Measurements from ENCODE around the gene SULT4A1. TPM values are rescaled to one million over a fixed set of nuclear protein-coding genes. Genes with fewer than 3 reads are reported as not detected.

SULT4A1 gene
- polyA plus RNA-seq, 1 of the 3 experiments (the other 2 are of a cell fraction) = 3.9 TPM

DNA sequence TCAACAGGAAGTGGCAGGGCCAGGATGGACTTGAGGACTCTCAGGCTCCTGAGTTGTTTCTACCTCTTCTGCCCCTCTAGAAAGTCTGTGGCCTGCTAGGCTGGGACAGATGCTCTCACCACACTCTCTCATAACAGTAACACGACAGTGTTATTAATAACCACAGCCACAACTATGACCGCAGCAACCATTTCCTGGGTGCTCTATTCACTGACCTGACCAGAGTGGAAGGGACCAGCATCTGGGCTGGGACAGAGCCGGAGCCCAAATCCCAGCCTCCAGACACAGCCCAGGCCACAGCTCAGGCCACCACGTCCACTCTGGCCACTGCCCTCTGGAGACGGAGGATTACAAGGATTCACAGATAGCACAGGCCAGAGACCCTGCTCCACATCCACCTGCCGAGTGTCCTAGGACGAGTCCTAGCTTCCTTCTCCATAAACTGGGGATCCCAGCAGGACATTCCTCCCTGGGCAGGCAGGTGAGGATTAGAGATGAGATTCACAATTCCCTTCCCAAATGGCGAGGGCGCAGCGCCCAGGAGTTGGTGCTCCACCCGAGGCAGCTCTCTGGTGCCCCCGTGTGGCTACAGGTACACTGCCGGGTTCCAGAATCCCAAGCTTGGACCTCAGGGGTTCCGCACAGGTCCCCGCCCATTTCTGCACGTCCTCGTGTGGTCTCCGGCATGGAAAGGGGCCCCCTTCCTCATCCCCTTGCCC, 22.4 kb upstream of the SULT4A1 start:
- peak; percentile 75 for DNase-seq
- no peaks in the 10 kb centered on the region for H3K79me2 ChIP-seq (ENCODE audit: insufficient read depth)
- H3K9me2 ChIP-seq = no peaks in the 10 kb centered on the region
- ChIA-PET CTCF (interaction anchor here (0.6 to 2.1 kb wide), 26 partner anchors 8 to 591 kb away, joined by 3 to 17 read pairs (median 4); no protein-coding TSS in a partner anchor), POLR2A (no interaction called here)
- no peaks in the 10 kb centered on the region; the same call in 1 of the 2 replicates for H3K27me3 ChIP-seq (ENCODE audit: insufficient read depth)
- no peak overlapping the region for H3K9ac ChIP-seq
- H2AFZ ChIP-seq (ENCODE audit: low read depth) = no peak overlapping the region
- H4K20me1 ChIP-seq (ENCODE audit: insufficient read depth) = no peaks in the 10 kb centered on the region
- TF ChIP-seq ELF1 (IDR thresholded peaks at IDR 0.05) = no peak
- TF ChIP-seq SMC3 (IDR thresholded peaks at IDR 0.05; ENCODE audit: low read depth, low read length) = peak; percentile 34; the same call in 1 of the 2 replicates
- TF ChIP-seq, protein P1, sequence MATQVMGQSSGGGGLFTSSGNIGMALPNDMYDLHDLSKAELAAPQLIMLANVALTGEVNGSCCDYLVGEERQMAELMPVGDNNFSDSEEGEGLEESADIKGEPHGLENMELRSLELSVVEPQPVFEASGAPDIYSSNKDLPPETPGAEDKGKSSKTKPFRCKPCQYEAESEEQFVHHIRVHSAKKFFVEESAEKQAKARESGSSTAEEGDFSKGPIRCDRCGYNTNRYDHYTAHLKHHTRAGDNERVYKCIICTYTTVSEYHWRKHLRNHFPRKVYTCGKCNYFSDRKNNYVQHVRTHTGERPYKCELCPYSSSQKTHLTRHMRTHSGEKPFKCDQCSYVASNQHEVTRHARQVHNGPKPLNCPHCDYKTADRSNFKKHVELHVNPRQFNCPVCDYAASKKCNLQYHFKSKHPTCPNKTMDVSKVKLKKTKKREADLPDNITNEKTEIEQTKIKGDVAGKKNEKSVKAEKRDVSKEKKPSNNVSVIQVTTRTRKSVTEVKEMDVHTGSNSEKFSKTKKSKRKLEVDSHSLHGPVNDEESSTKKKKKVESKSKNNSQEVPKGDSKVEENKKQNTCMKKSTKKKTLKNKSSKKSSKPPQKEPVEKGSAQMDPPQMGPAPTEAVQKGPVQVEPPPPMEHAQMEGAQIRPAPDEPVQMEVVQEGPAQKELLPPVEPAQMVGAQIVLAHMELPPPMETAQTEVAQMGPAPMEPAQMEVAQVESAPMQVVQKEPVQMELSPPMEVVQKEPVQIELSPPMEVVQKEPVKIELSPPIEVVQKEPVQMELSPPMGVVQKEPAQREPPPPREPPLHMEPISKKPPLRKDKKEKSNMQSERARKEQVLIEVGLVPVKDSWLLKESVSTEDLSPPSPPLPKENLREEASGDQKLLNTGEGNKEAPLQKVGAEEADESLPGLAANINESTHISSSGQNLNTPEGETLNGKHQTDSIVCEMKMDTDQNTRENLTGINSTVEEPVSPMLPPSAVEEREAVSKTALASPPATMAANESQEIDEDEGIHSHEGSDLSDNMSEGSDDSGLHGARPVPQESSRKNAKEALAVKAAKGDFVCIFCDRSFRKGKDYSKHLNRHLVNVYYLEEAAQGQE (IDR thresholded peaks at IDR 0.05; ENCODE audit: low read depth, low read length) = no peak
- TF ChIP-seq RAD21 (IDR thresholded peaks at IDR 0.05; ENCODE audit: low read length) = peak; percentile 63
- TF ChIP-seq, protein P2, sequence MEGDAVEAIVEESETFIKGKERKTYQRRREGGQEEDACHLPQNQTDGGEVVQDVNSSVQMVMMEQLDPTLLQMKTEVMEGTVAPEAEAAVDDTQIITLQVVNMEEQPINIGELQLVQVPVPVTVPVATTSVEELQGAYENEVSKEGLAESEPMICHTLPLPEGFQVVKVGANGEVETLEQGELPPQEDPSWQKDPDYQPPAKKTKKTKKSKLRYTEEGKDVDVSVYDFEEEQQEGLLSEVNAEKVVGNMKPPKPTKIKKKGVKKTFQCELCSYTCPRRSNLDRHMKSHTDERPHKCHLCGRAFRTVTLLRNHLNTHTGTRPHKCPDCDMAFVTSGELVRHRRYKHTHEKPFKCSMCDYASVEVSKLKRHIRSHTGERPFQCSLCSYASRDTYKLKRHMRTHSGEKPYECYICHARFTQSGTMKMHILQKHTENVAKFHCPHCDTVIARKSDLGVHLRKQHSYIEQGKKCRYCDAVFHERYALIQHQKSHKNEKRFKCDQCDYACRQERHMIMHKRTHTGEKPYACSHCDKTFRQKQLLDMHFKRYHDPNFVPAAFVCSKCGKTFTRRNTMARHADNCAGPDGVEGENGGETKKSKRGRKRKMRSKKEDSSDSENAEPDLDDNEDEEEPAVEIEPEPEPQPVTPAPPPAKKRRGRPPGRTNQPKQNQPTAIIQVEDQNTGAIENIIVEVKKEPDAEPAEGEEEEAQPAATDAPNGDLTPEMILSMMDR (IDR thresholded peaks at IDR 0.05) = peak; percentile 62
- no peaks in the 10 kb centered on the region for H3F3A ChIP-seq (replicated peaks; ENCODE audit: insufficient read depth)
- no peaks in the 10 kb centered on the region for H3K4me1 ChIP-seq (ENCODE audit: control insufficient read depth in 1 of 2, insufficient read depth in 2 of 2, low read depth in 1 of 2, low read length in 1 of 2)
- no peaks in the 10 kb centered on the region for H3K9me3 ChIP-seq
- H3K27ac ChIP-seq (ENCODE audit: low read depth in 2 of 2, low read length in 1 of 2) = no peak overlapping the region
- no peaks in the 10 kb centered on the region for H3K36me3 ChIP-seq (replicated peaks in 1 of 2; ENCODE audit: control insufficient read depth in 1 of 2, insufficient read depth in 2 of 2, low read length in 1 of 2)
- H3K4me2 ChIP-seq = no peak overlapping the region
- WGBS (ENCODE audit: low lambda C conversion rate) = no CpG with 5 or more reads among the region's 18 CpGs
- H3K4me3 ChIP-seq (ENCODE audit: low read depth in 2 of 2, low read length in 1 of 2) = no peak overlapping the region; a peak in 1 of 4 replicates

DNA sequence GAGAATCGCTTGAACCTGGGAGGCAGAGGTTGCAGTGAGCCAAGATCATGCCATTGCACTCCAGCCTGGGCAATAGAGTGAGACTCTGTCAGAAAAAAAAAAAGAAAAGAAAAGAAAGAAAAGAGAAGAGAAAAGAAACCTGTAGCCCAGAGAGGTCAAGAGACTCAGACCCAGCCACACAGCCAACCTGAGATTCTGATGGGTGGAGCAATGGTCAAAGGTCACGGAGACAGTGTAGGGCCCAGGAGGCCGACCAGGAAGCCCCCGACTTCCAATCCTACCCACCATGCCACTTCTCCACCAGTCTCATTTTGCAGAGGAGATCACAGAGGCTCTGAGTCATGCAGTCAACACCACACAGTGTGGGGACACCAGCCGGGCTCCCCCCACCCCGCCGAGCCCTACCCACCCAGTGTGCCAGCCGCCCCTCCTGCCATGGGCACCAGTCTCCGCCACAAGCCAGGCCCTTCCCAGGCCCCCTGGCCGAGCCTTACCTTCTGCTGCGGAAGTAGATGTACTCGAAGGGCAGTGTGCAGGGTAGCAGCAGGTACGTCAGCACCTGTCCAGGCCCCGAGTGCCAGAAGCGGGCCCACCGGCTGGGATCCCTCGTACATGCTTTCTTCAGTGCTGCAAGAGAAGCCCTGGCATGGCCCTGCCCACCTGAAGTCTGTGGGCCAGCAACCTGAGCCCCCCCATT, 21.6 kb upstream of the SULT4A1 start:
- Histone ChIP-seq H4K20me1 (ENCODE audit: insufficient read depth) (no peaks in the 10 kb centered on the region), H3K9me2 (no peaks in the 10 kb centered on the region), H3K79me2 (ENCODE audit: insufficient read depth) (no peaks in the 10 kb centered on the region), H3K4me1 (ENCODE audit: control insufficient read depth in 1 of 2, insufficient read depth in 2 of 2, low read depth in 1 of 2, low read length in 1 of 2) (no peaks in the 10 kb centered on the region), H3K9ac (no peak overlapping the region), H3F3A (replicated peaks; ENCODE audit: insufficient read depth) (no peaks in the 10 kb centered on the region), H3K9me3 (no peaks in the 10 kb centered on the region), H3K36me3 (replicated peaks in 1 of 2; ENCODE audit: control insufficient read depth in 1 of 2, insufficient read depth in 2 of 2, low read length in 1 of 2) (no peaks in the 10 kb centered on the region), H3K27ac (ENCODE audit: low read depth in 2 of 2, low read length in 1 of 2) (no peak overlapping the region), H3K27me3 (ENCODE audit: insufficient read depth) (no peaks in the 10 kb centered on the region; the same call in 1 of the 2 replicates), H2AFZ (ENCODE audit: low read depth) (no peak overlapping the region), H3K4me2 (no peak overlapping the region), H3K4me3 (ENCODE audit: low read depth in 2 of 2, low read length in 1 of 2) (no peak overlapping the region)
- POLR2A ChIA-PET = no interaction called here
- CTCF ChIA-PET = interaction anchor here (0.7 to 2.2 kb wide), 24 partner anchors 7 to 496 kb away, joined by 3 to 21 read pairs (median 4); no protein-coding TSS in a partner anchor
- no peak for DNase-seq
- TF ChIP-seq SIN3A (IDR thresholded peaks at IDR 0.05; ENCODE audit: borderline replicate concordance, low read depth, low read length) (no peak), RXRA (IDR thresholded peaks at IDR 0.05; ENCODE audit: borderline replicate concordance, low read depth) (no peak), FOXJ3 (CRISPR knock-in tag; IDR thresholded peaks at IDR 0.05) (no peak), ELF1 (IDR thresholded peaks at IDR 0.05) (no peak), NFIC (IDR thresholded peaks at IDR 0.05; ENCODE audit: borderline replicate concordance) (no peak), RCOR1 (IDR thresholded peaks at IDR 0.05; ENCODE audit: low read length) (no peak), GATA2 (CRISPR knock-in tag; IDR thresholded peaks at IDR 0.05) (no peak), RFX5 (IDR thresholded peaks at IDR 0.05; ENCODE audit: low read length) (no peak)
- TF ChIP-seq, protein P3, sequence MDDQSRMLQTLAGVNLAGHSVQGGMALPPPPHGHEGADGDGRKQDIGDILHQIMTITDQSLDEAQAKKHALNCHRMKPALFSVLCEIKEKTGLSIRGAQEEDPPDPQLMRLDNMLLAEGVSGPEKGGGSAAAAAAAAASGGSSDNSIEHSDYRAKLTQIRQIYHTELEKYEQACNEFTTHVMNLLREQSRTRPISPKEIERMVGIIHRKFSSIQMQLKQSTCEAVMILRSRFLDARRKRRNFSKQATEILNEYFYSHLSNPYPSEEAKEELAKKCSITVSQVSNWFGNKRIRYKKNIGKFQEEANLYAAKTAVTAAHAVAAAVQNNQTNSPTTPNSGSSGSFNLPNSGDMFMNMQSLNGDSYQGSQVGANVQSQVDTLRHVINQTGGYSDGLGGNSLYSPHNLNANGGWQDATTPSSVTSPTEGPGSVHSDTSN (IDR thresholded peaks at IDR 0.05) = no peak
- TF ChIP-seq, protein P2 (IDR thresholded peaks at IDR 0.05) = no peak
- 21% methylated on average over 1 of the region's 17 CpGs for WGBS (ENCODE audit: low lambda C conversion rate)

All from SK-N-SH (cell line).